IMR-90 (cell line): ENCODE results near the gene DNMT3B. TPM values are rescaled to one million over a fixed set of nuclear protein-coding genes. Genes with fewer than 3 reads are reported as not detected.

Experiments used
- ATAC-seq: fragments of 200-7000 bp; cut with Tn5 transposase; 2 replicates; pipeline ENCODE4 v1.9.1; 2020; ENCODE audit warnings: low read depth, mild to moderate bottlenecking, moderate library complexity
- BruUV-seq: library from RNA; stranded (reverse); fragments of 400-500 nt; replicated peaks from 2 replicates; lab custom pipeline; 2021; lab: Mats Ljungman, UMichigan
- CTCF ChIA-PET: fragments of 300-600 bp; formaldehyde crosslinking; extraction: SDS; loops from one replicate; lab custom pipeline; 2021; ENCODE audit warnings: antibody characterized with exemption; lab: Yijun Ruan, JAX
- POLR2A ChIA-PET: fragments of 300-600 bp; sonication (Branson Sonifier 250); formaldehyde crosslinking; loops from one replicate; lab custom pipeline; 2022; ENCODE audit warnings: antibody characterized with exemption; ENCODE audit not compliant: unreplicated experiment; lab: Charles Lee
- DNase-seq: peaks from one replicate; pipeline ENCODE4 v3.0.0; 2013
- H2AFZ ChIP-seq: replicated peaks from 2 replicates; pipeline ENCODE3; 2013; ENCODE audit warnings: low read length, mild to moderate bottlenecking; ENCODE audit not compliant: poor library complexity
- H2AK5ac ChIP-seq: 2 replicates; pipeline ENCODE4 v1.6.1; 2013; ENCODE audit warnings: low read depth, low read length, inconsistent platforms
- H2AK9ac ChIP-seq: replicated peaks from 2 replicates; pipeline ENCODE3; 2013; ENCODE audit warnings: mild to moderate bottlenecking, low read depth, low read length, moderate library complexity; ENCODE audit not compliant: poor library complexity
- H2BK120ac ChIP-seq: 2 replicates; pipeline ENCODE4 v1.6.1; 2013; ENCODE audit warnings: low read depth, low read length, inconsistent platforms
- H2BK15ac ChIP-seq: 3 replicates; pipeline ENCODE4 v1.6.1; 2013; ENCODE audit warnings: low read depth, low read length, inconsistent platforms
- H2BK20ac ChIP-seq: 2 replicates; pipeline ENCODE4 v1.6.1; 2013; ENCODE audit warnings: low read depth, mild to moderate bottlenecking, inconsistent platforms, low read length, moderate library complexity
- H2BK5ac ChIP-seq: 2 replicates; pipeline ENCODE4 v1.6.1; 2013; ENCODE audit warnings: mild to moderate bottlenecking, low read depth, low read length, inconsistent platforms; ENCODE audit not compliant: poor library complexity, severe bottlenecking
- H3K14ac ChIP-seq: replicated peaks from 2 replicates; pipeline ENCODE4 v1.6.1; 2013; ENCODE audit warnings: low read depth, low read length, inconsistent platforms
- H3K18ac ChIP-seq: 2 replicates; pipeline ENCODE4 v1.6.1; 2013; ENCODE audit warnings: low read depth, low read length, control low read depth
- H3K23ac ChIP-seq: 2 replicates; pipeline ENCODE4 v1.6.1; 2013; ENCODE audit warnings: low read depth, low read length, inconsistent platforms
- H3K27ac ChIP-seq: 2 replicates; pipeline ENCODE4 v1.5.1; 2013; ENCODE audit warnings: mild to moderate bottlenecking, control low read depth, low read length; ENCODE audit not compliant: insufficient read depth
- H3K27me3 ChIP-seq: 2 replicates; pipeline ENCODE4 v1.6.1; 2013; ENCODE audit warnings: low read length; ENCODE audit not compliant: control insufficient read depth, insufficient read depth
- H3K36me3 ChIP-seq: 2 replicates; pipeline ENCODE4 v1.6.1; 2013; ENCODE audit warnings: low read length, mixed read lengths; ENCODE audit not compliant: control insufficient read depth, insufficient read depth
- H3K4ac ChIP-seq: 2 replicates; pipeline ENCODE4 v1.6.1; 2013; ENCODE audit warnings: low read depth, low read length, inconsistent platforms
- H3K4me1 ChIP-seq: 2 replicates; pipeline ENCODE4 v1.6.1; 2013; ENCODE audit warnings: low read length, mixed read lengths; ENCODE audit not compliant: control insufficient read depth, insufficient read depth
- H3K4me2 ChIP-seq: 2 replicates; pipeline ENCODE4 v1.6.1; 2013; ENCODE audit warnings: low read depth, mild to moderate bottlenecking, control low read depth, low read length, moderate library complexity
- H3K4me3 ChIP-seq: 2 replicates; pipeline ENCODE4 v1.5.1; 2013; ENCODE audit warnings: low read depth, mild to moderate bottlenecking, control low read depth, low read length, moderate library complexity; ENCODE audit not compliant: insufficient read depth
- H3K56ac ChIP-seq: 2 replicates; pipeline ENCODE4 v1.6.1; 2013; ENCODE audit warnings: low read length, inconsistent platforms; ENCODE audit not compliant: insufficient read depth; ENCODE audit errors: extremely low read depth
- H3K79me1 ChIP-seq, 2 experiments: 2 replicates each; pipeline ENCODE4 v1.6.1; 2013; ENCODE audit warnings: low read length in 2 of 2, inconsistent platforms in 1 of 2, low read depth in 1 of 2
- H3K9ac ChIP-seq: 2 replicates; pipeline ENCODE4 v1.6.1; 2013; ENCODE audit warnings: low read depth, low read length, control low read depth
- H3K9me1 ChIP-seq: 2 replicates; pipeline ENCODE4 v1.6.1; 2013; ENCODE audit warnings: low read length, inconsistent platforms; ENCODE audit not compliant: insufficient read depth
- H3K9me3 ChIP-seq: 2 replicates; pipeline ENCODE4 v1.6.1; 2013; ENCODE audit warnings: low read length; ENCODE audit not compliant: control insufficient read depth, insufficient read depth
- H4K20me1 ChIP-seq: 2 replicates; pipeline ENCODE4 v1.6.1; 2013; ENCODE audit warnings: low read length, inconsistent platforms; ENCODE audit not compliant: insufficient read depth
- H4K5ac ChIP-seq: 2 replicates; pipeline ENCODE4 v1.6.1; 2013; ENCODE audit warnings: mild to moderate bottlenecking, low read depth, low read length, control low read depth
- H4K8ac ChIP-seq, 2 experiments: 2 replicates each; pipeline ENCODE4 v1.6.1; 2013; ENCODE audit warnings: low read depth in 2 of 2, low read length in 2 of 2, control low read depth in 1 of 2, inconsistent platforms in 1 of 2
- H4K91ac ChIP-seq: 2 replicates; pipeline ENCODE4 v1.6.1; 2013; ENCODE audit warnings: low read depth, low read length, inconsistent platforms; ENCODE audit not compliant: insufficient read depth
- BHLHE40 ChIP-seq: fragments of 150-350 bp; IDR thresholded peaks from 2 replicates; pipeline ENCODE4 v1.6.1; 2016; ENCODE audit warnings: mild to moderate bottlenecking, low read depth, low read length
- CHD1 ChIP-seq: IDR thresholded peaks from 2 replicates; pipeline ENCODE4 v1.6.1; 2012; ENCODE audit warnings: low read depth, low read length, improper control_type of control experiment
- CTCF ChIP-seq: conservative IDR thresholded peaks from 2 replicates; pipeline ENCODE4 v1.5.1; 2012; ENCODE audit warnings: mild to moderate bottlenecking, low read depth, low read length, improper control_type of control experiment
- FOS ChIP-seq: fragments of 150-350 bp; IDR thresholded peaks from 2 replicates; pipeline ENCODE4 v1.6.1; 2016; ENCODE audit warnings: low read depth, low read length
- MAFK ChIP-seq: IDR thresholded peaks from 2 replicates; pipeline ENCODE4 v1.6.1; 2012; ENCODE audit warnings: low read depth, low read length, improper control_type of control experiment
- MAZ ChIP-seq: IDR thresholded peaks from 2 replicates; pipeline ENCODE4 v1.6.1; 2012; ENCODE audit warnings: low read depth, mild to moderate bottlenecking, low read length, improper control_type of control experiment, moderate library complexity, borderline replicate concordance
- MXI1 ChIP-seq: IDR thresholded peaks from 2 replicates; pipeline ENCODE4 v1.6.1; 2012; ENCODE audit warnings: low read depth, mild to moderate bottlenecking, low read length, moderate library complexity, borderline replicate concordance
- NFE2L2 ChIP-seq: fragments of 150-350 bp; IDR thresholded peaks from 2 replicates; pipeline ENCODE4 v1.6.1; 2016; ENCODE audit warnings: low read depth, mild to moderate bottlenecking, low read length
- POLR2A ChIP-seq: IDR thresholded peaks from 2 replicates; pipeline ENCODE4 v1.6.1; 2012; ENCODE audit warnings: mild to moderate bottlenecking, low read depth, low read length
- RAD21 ChIP-seq: IDR thresholded peaks from 2 replicates; pipeline ENCODE4 v1.6.1; 2012; ENCODE audit warnings: low read length, improper control_type of control experiment
- RCOR1 ChIP-seq: IDR thresholded peaks from 2 replicates; pipeline ENCODE4 v1.6.1; 2012; ENCODE audit warnings: mild to moderate bottlenecking, low read length, improper control_type of control experiment; ENCODE audit not compliant: insufficient replicate concordance
- RFX5 ChIP-seq: IDR thresholded peaks from 2 replicates; pipeline ENCODE4 v1.8.0; 2012; ENCODE audit warnings: low read depth, mild to moderate bottlenecking, low read length, moderate library complexity
- SMC3 ChIP-seq: fragments of 150-350 bp; IDR thresholded peaks from 2 replicates; pipeline ENCODE4 v1.6.1; 2016; ENCODE audit warnings: low read depth, mild to moderate bottlenecking, antibody characterized with exemption, low read length, moderate library complexity
- USF2 ChIP-seq: fragments of 150-350 bp; IDR thresholded peaks from 2 replicates; pipeline ENCODE4 v1.6.1; 2017; ENCODE audit warnings: mild to moderate bottlenecking, antibody characterized with exemption, low read length, low read depth
- WGBS, 2 experiments: methylation state at CpG; one replicate each; pipeline versions ENCODE4 v1.1.5 to v1.1.7; 2013; ENCODE audit warnings: missing lambda C conversion rate in 2 of 2; ENCODE audit not compliant: insufficient read length in 1 of 2; ENCODE audit errors: extremely low coverage in 2 of 2; 5-methylcytosine and 5-hydroxymethylcytosine counted together
- dilution Hi-C: fragments of 300-500 bp; cut with HindIII; formaldehyde crosslinking; loops from one replicate; pipeline ENCODE4 v1.14.3; 2018; ENCODE audit warnings: low sequenced_read_pairs; ENCODE audit not compliant: unreplicated experiment
- in situ Hi-C: fragments of 300-500 bp; cut with MboI; formaldehyde crosslinking; loops from 3 replicates; pipeline ENCODE4 v1.14.3; 2019; ENCODE audit warnings: low sequenced_read_pairs, inconsistent platforms, mixed read lengths
- intact Hi-C: fragments of 100-400 bp; cut with micrococcal nuclease; formaldehyde crosslinking; loops from 2 replicates; pipeline ENCODE4 v1.10.0; 2022
- polyA plus RNA-seq, 3 experiments: library from polyadenylated mRNA; depleted of rRNA; stranded (reverse); fragments of >200 nt; gene quantifications; 2 replicates each; pipeline ENCODE4 v1.2.3, GENCODE V29; 2012; ENCODE audit warnings: low replicate concordance in 1 of 3
- total RNA-seq: library from RNA; depleted of rRNA; stranded (reverse); fragments of >200 nt; gene quantifications from 2 replicates; pipeline ENCODE4 v1.2.3, GENCODE V29; 2012

DNMT3B gene
- total and polyA plus RNA-seq, 2 of the 4 experiments (the other 2 are of a cell fraction) = 1.3 to 1.9 TPM

- Histone ChIP-seq H3K4me1 (no peaks in the 10 kb centered on the region), H2BK20ac (no peak overlapping the region), H3K9ac (no peak overlapping the region), H3K4me3 (no peak overlapping the region), H3K23ac (no peak overlapping the region), H3K9me3 (no peaks in the 10 kb centered on the region), H3K36me3 (peaks cover 4% of the 10 kb centered on the region; the same call in 1 of the 2 replicates), H3K14ac (no peak overlapping the region), H4K5ac (no peak overlapping the region), H4K91ac (no peak overlapping the region), H2BK15ac (no peak overlapping the region), H3K79me1 (peaks cover 0 to 14% of the 10 kb centered on the region in 2 experiments; a peak in 3 of 4 replicates), H4K8ac (no peak overlapping the region), H2AK5ac (no peak overlapping the region), H3K9me1 (peaks cover 6% of the 10 kb centered on the region; the same call in 1 of the 2 replicates), H4K20me1 (peaks cover 3% of the 10 kb centered on the region; the same call in 1 of the 2 replicates), H2BK5ac (no peak overlapping the region), H2AFZ (no peak overlapping the region), H3K4me2 (no peak overlapping the region), H2BK120ac (no peak overlapping the region), H3K4ac (no peak overlapping the region), H3K27ac (no peak overlapping the region), H3K18ac (no peak overlapping the region), H3K56ac (no peak overlapping the region), H3K27me3 (no peaks in the 10 kb centered on the region), H2AK9ac (no peak overlapping the region)
- POLR2A ChIA-PET = no interaction called here
- DNase-seq (no peak), ATAC-seq (no peak)
- no peak for TF ChIP-seq NFE2L2
- no peak for TF ChIP-seq CTCF
- no peak for TF ChIP-seq RAD21
- no peak for TF ChIP-seq POLR2A
- TF ChIP-seq RFX5 = no peak
- TF ChIP-seq SMC3 = no peak
- no peak for TF ChIP-seq MXI1
- TF ChIP-seq CHD1 = no peak
- no peak for TF ChIP-seq RCOR1
- TF ChIP-seq MAZ = no peak
- TF ChIP-seq BHLHE40 = no peak
- no peak for TF ChIP-seq FOS
- no peak for TF ChIP-seq MAFK
- no peak for TF ChIP-seq USF2
- intact Hi-C loops = no loop called here
- BruUV-seq = no TSS peak
- WGBS, 2 experiments = no CpG with 5 or more reads among the region's 16 CpGs
- CTCF ChIA-PET = interaction anchor here (0.8 kb wide), 1 partner anchor 15 kb away, joined by 3 read pairs; no protein-coding TSS in a partner anchor
- in situ Hi-C loops = loop anchor here (5.0 to 10.0 kb wide), 2 partner anchors 113 to 165 kb away; no protein-coding TSS in a partner anchor
- dilution Hi-C loops = no loop called here
Observed at GRCh38 chr20:32780278-32780677, 18.1 kb downstream of the DNMT3B start.
